NCI-H510A treated with DMSO at 0.1 percent for 48 hours (cell line): ENCODE results near the gene ABHD11.
"Not testable (repeated sequence)": the region's sequence is repeated elsewhere in the genome, so short reads cannot be mapped to it uniquely, and the experiment has no call there.

Source experiments
- DNase-seq: peaks from one replicate; lab custom pipeline; 2025; lab: John Stamatoyannopoulos, UW

Gene ABHD11

DNA sequence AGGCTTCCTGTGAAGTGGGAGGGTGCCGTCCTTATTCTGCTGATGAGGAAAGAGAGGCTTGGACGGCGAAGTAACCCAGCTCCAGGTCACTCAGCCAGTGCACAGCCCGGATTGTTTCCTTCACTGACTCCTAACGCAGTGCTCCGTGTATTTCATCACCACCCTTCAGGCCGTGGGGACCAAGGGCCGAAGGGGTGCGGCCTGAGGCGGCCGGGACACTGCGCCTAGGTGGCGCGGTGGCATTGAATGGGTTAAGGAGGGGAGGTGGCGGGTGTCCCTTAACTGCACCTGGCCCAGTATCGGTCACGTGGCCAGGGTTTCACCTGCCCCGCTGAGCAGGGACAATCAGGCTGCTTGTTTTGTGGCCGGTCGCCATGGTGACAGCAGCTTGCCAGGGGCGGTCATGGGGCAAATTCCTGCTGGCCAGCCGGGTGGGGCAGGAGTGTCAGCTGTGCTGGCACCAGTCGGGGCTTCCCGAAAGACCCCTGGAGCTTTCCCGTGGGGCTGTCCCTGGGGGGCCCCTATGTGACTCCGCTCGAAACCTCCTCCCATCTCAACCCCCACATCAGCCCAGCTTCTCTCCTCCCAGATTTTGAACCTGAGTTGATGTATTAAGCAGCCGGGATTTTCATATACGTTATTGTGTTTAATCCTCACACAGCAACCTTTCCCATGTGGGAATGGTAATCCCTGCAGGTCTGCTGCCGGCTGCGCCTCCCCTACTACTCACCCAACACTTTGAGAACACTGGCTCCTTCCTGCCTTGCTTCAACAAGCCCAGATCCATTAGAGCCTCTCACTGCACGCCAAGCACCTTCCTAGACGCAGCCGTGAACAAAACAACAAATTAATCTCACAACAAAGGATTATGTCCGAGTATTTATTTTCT, 4.4 kb upstream of the ABHD11 start:
- peak; percentile 96 for DNase-seq

DNA sequence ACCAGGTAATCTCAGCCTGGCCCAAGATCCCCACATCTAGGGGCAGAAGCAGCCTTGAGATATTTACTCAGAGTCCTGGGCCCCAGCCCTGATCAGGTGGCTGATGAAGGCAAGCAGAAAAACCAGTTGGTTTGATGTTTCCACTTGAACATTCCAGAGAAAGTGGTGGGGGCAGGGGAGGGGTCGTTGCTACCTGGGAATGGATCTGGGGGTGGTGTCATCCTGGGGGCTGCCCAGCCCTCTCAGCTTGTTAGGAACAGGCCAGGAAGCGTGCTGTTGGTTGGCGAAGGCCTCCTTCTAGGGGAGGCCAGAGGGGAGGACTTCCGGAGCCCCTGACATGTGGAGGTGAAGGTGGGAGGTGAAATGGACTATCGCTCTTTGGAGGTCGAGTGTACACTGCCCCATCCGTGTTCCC, 3.7 kb upstream of the ABHD11 start:
- DNase-seq, result peak; percentile 91

GRCh38 chr7:73741600-73741999, 3.0 kb upstream of the ABHD11 start:
- DNase-seq, result peak; percentile 92

DNA sequence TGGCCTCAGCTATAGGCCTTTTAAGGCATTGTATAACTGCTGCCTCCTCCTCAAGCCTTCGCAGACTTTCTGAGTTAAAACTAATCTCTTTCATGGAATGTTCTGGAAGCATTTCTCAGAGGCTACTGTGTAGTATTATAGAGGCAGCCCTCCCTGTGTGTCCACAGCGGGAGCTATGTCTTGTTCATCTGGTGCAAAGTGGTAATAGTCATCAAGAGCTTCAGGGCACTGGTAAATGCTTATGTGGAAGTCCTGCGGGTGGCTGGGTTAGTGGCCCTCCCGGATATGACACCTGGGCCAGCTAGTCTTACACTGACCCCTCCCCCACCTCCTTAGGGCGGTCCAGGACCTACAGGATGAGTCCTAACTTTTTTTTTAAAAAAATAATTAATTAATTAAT, 2.2 kb upstream of the ABHD11 start:
- DNase-seq, result peak; percentile 85

- no peak for DNase-seq
These were observed 1.6 kb upstream of the ABHD11 start for GRCh38 chr7:73740212-73740611.

DNA sequence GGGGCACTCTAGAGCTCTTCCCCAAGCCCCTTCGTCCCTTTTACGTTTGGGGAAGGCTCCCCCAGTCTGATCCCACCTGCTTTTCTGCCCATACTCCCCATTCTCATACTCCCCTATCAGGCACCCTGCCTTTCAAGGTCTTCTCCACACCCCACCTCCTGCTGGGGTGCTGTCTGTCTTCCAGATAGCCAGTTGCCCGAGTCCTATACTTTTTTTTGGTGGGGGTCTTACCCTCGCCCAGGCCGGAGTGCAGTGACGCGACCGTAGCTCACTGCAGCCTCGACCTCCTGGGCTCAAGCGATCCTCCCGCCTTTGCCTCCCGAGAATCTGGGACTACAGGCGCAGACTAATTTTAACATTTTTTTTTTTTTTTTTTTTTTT, 775 bp upstream of the ABHD11 start:
- DNase-seq, result no peak

- no peak for DNase-seq
These were observed 386 bp downstream of the ABHD11 start for GRCh38 chr7:73738220-73738611.

DNA sequence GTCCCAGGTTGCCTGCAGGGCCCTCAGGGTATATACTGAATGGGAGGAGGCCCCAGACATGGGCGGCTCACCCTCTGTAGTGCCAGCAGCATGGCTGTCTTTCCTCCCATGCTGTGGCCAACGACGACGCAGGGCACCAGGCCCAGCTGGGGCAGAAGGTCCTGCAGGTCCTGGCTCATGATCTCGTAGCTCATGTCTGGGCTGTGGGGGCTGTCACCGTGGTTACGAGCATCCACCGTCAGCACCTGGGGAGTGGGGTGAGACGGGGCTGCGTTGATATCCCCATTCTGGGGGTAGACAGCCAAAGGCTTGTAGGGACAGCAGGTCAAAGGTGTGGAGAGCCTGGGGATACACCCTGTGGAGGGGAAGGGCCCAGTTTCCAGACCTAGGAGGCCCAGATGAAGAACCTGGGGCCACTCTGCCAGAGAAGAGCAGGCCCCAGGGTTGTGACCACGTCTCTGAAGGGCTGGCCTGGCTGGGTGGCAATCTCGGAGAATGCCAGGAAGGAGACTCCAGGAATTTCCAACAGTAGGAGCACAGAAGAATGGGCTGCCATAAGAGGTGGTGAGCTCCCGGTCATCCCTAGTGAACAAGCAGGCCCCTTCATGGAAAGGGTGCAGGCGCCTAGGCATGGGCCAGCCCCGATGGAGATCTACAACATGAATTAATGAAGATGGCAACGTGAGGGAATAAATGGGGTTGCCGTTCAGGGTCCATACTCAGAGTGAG, 947 bp downstream of the ABHD11 start:
- DNase-seq, result no peak

DNA sequence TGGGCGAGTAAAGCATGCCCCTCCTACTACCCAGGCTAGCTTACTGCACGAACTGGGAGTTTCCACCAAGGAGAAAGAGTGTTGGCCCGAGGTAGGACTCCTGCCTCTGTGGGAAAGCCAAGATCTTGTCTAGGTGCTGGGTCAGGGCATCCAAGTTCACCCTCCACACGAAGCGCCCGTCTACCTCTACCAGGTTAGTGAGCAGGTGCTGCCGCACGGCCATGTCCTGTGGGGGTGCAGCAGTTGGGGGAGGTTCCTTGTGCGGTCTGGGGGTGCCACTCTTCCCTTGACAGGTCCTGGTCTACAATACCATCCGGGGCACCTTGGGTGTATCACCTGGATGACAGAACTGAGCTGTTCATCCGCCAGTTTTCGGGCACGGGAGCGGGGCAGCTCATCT, 1.7 kb downstream of the ABHD11 start:
- DNase-seq, result no peak

DNA sequence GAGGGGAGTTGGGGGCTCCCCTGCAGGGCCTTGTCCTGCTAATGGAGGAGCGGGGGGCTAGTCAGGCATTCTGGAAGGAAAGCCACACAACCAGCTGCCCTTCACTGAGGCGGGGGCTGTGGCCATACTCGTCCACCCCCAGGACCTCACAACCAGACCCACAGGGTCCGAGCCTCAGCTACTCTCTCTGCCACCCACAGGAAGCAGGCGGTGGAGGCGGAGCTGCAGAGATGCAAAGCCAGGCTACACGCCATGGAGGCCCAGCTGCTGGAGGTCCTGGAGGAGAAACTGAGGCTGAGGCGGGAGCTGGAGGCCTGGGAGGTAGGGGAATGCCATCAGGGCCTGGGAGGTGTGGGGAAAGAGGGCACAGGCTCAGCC, 3.1 kb downstream of the ABHD11 start:
- DNase-seq, result no peak

DNA sequence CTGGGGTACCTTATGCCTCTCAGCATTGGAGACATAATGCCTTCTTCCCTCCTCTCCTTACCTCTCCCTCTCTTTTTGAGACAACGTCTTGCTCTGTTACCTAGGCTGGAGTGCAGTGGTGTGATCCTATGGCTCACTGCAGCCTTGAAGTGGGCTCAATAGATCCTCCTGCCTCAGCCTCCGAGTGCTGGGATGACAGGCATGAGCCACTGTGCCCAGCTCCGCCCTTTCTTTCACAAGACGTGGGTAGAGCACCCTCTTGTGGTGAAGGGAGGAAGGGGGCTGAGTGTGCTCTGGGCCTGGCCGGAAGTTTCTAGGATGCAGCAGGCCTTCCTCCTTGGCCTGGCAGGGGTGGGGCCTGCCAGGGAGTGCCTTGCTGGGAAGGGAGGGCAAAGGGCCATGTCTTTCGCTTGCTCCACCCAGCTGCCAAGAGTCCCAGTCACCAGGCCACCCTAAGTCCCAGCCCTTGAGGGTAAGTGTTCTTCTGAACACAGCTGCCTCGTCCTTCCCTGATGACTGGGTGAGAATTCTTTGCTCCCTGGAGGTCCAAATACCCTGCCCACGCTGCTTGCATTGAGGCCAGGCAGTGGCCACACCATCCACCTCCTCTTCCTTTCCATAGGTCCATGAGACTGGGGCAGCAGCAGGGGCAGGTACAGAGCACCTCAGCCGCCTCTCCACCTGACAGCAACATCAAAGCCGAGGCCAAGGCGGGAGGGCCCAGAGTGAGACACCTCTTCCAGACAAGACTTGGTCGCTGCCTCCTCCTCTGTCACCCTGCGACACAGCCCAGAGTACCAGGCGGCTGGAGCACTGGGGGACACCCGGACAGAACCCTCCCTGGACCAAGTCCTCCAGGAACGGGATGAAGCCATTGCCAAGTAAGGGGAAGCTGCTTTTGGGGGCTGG, 3.7 kb downstream of the ABHD11 start:
- peak; percentile 90 for DNase-seq

DNA sequence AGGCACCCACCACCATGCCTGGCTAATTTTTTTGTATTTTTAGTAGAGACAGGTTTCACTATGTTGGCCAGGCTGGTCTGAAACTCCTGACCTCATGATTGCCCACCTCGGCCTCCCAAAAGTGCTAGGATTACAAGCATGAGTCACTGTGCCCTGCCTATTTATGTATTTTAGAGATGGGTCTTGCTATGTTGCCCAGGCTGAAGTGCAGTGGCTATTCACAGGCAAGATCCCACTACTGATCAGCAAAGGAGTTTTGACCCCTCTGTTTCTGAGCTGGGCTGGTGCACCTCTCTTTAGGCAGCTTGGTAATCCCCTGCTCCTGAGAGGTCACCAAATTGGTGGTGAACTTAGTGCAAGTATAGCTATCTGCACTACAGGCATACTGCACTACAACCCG, 6.2 kb downstream of the ABHD11 start:
- DNase-seq, result no peak

- DNase-seq, result no peak
These were observed 8.1 kb downstream of the ABHD11 start for GRCh38 chr7:73730485-73730884.

DNA sequence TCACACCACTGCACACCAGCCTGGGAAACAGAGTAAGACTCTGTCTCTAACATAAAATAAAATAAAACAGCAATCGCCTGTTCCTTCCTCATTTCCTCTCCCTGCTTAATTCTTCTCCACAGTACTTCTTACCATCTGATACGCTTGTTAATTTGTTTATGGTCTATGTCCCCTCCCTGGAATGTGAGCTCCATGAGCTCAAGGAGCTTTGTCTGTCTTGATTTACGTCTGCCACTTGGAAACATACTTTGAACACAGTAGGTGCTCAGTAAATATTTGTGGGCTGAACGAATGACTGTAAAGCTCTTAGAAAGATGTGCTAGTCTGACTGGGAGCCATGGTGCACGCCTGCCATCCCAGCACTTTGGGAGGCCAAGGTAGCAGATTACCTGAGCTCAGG, 10.1 kb downstream of the ABHD11 start:
- no peak for DNase-seq

DNA sequence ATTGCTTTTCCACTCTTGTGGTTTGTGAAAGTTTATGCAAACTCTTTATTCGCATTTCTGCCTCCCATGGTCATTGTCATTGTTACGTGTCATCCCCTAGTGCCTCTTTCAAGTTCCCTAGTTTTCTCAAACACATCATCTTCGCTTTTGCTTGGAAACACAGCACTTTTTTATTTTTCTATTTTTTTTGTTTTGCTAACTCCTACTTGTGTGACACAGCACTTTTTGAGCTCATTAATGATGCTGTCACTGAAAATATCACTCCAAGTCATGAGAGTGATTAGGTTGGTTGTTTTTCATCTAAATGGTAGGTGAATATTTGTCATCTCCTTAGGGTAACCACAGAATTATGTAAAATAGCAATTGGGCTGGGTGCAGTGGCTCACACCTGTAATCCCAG, 10.7 kb downstream of the ABHD11 start:
- no peak for DNase-seq

- DNase-seq, result no peak
These were observed 12.5 kb downstream of the ABHD11 start for GRCh38 chr7:73726083-73726466.

DNA sequence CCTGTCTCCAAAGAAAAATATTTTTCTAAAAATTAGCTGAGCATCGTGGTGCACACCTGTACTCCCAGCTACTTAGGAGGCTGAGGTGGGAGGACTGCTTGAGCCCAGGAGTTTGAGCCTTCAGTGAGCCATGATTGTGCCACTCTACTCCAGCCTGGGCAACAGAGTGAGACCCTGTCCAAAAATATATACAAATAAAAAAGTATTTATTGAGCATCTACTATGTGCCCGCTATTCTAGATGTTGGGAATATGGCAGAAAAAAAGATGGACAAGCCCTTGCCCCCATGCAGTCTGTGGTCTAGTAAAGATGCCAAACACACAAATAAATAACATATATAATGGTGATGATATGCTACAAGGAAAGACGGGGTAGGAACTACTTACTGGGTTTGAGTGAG, 14.8 kb downstream of the ABHD11 start:
- no peak for DNase-seq

GRCh38 chr7:73722785-73723184, 15.8 kb downstream of the ABHD11 start:
- no peak for DNase-seq

- DNase-seq, result not testable (repeated sequence)
These were observed 16.4 kb downstream of the ABHD11 start for GRCh38 chr7:73722182-73722581.

GRCh38 chr7:73721377-73721817, 17.2 kb downstream of the ABHD11 start:
- no peak for DNase-seq

DNA sequence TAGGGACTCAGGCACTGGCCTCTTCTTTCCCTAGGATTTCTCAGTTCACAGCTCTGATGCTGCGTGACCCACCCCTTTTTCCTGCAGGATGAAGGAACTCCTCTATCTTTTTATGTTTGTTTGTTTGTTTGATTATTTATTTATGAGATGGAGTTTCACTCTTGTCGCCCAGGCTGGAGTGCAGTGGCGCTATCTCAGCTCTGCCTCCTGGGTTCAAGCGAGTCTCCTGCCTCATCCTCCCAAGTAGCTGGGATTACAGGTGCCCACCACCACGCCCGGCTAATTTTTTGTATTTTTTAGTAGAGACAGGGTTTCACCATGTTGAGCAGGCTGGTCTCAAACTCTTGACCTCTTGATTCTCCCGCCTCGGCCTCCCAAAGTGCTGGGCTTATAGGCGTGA, 18.2 kb downstream of the ABHD11 start:
- DNase-seq, result not testable (repeated sequence)

- DNase-seq, result no peak
These were observed 18.8 kb downstream of the ABHD11 start for GRCh38 chr7:73719806-73720169.
